ENCODE measurements around the gene LRRC27. TPM values are rescaled to one million over a fixed set of nuclear protein-coding genes. Genes with fewer than 3 reads are reported as not detected.

LRRC27 gene
- total RNA-seq, 1 donor from 2014 or later: 3.4 TPM

DNA sequence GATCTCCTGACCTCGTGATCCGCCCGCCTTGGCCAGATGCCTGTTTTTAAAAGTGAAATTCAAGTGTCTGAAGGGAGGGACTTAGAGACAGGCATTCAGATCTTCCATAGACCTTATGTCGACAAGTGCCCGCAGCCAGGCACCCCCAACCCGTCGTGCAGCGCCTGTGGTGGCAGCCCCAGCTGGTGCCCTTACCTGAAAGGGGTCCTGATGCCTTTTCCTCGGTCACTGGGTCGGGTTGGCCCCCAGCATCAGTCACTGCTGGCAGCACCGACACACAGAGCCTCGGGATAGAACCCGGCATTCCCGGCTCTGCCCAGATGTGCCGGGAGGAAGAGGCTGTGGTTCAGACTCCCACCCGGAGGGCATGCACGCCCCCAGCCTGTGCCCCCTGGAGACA lies 23.3 kb downstream of the LRRC27 start:
- ATAC-seq (no peak), DNase-seq (ENCODE audit: low spot score) (no peak)

DNA sequence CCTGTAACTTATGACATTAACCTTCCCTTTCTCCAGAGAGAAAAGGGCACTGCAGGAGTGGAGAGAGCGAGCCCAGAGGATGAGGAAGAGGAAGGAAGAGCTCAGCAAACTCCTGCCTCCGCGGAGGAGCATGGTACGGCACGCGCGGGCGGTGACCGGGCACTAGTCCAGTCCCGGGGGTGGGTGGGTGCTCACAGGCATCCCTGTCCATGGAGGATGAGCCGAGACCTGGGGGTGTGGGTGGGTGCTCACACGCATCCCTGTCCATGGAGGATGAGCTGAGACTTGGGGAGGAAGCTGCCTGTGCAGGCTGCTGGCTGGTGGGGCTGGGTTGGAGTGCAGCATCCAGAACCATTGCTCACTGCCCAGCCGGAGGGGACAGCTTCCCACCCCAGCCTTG lies 23.8 kb downstream of the LRRC27 start:
- DNase-seq (ENCODE audit: low spot score) (no peak), ATAC-seq (no peak)

DNA sequence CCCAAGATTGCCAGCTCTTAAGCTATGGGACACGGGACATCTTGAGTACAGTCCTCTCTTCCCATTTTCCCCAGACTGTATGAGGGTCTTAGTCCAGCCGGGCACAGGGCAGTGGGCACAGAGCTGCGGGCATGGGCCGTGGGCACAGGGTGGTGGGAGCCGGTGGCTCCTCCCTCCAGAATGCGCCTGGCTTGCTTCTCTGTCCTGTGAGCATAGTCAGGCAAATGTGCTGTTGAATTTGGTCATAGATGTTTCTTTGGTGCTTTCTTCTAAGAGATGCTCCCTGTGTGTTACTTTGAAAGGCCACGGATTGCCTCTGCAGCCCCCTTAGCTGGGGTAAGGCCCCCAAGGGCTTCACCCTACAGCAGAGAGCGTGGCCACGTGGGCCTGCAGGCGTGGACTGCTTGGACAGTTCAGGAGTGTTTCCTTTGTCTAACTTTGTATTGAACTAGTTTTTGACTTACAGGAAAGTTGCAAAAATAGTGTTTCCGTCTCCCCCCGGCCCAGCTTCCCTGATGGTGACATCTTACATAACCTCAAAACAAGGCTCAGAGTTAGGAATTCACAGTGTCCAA lies 24.7 kb downstream of the LRRC27 start:
- ATAC-seq (no peak), DNase-seq (ENCODE audit: low spot score) (no peak)

DNA sequence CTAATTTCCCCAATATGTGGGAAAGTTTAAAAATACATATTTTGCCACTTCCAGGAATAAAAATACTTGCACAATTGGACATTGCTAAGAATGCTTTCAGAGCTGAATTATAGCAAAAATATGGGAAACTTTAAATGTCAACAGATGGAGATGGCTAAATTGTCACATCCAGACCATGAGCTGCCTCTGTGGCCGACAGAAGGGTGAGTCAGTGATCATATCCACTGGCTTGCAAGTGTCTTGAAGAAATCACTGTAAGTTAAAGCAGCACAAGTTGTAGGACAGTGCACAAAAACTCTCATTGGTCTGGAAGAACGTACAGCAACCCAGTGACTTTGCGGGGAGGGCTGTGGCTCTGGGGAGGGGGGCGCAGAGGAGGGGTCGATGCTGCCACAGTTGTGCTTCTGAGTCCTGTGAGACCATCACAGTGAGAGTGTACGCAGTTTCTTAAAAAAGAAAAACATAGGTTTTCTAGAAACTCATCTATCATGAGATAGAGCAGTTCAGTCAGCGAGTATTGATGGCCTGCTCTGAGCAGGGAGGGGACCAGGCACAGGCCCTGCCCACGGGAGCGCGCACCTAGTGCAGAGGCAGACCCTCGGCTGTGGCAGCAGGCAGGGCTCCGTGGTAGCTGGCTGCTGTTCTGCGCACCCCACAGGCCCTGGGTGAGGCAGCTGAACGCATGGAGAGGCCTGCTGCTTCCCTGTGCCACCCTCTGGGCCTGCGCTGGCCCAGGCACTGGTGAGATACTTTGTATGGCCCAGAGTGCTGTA lies 25.5 kb downstream of the LRRC27 start:
- DNase-seq (ENCODE audit: low spot score) (no peak), ATAC-seq (no peak)

DNA sequence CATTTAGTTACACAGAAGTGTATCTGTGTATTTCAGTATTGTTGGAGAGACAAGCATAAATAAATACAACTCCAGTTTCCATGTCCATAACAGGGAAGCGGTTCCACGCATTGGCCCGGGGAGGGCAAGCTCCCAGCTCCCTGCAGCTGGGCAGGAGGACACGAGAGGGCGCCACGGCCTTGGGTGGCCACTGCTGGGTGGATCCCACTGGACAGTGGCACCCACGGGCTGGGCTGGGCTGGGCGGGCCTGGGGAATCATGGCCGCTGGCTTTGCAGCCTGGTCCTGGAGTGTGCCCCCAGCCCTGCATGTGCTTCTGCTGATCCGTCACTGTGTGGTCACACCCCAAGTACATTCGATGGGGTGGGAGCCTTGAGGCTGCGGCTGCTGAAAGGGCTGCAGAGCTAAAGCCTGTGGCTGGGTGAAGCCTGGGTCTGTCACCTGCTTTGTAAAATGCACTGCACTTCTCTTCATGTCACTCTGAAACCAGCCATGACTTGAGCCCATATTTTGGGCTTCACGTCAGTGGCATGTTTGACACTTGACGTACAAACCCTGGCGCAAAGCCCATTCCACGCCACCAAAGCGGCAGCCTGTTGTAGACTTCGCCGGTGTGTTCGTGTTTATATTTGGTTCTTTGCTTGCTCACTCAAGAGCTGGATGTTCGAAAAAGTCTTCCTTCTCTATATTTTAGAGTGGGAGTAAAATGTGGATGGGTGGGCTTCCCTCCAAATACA lies 27.5 kb downstream of the LRRC27 start:
- ATAC-seq: no peak
- DNase-seq (ENCODE audit: low spot score): no peak

DNA sequence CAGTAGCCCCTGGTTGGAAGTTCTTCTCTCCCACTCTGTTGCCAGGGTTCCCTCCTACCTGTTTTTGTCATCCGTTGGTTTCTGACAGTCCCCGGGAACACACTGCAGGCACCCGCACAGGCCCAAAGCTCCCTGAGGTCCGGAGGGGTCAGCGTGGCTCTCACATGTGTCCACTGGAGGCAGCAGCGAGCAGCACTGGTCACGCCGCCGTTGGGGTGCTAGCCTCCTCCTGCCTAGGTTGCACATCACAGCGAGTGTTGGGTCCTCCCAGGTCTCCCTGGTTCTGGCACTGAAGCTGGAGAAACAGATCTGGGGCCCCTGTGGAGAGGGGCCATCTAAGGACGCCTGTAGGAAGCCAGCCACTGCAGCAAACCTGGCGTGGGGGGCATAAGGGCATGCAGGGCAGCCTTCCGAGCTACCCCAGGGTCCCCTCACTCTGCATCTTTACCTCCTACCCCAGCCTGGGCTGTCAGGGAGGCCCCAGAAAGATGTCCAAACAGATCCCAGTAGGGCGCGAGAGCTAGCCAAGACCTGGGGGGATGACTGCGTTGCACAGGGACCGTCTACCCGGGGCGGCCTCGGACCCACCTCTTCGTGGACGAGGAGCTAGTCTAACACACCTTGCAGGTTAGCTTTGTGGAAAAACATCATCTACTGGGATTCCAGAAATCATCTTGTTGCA lies 28.9 kb downstream of the LRRC27 start:
- ATAC-seq (peak; percentile 64), DNase-seq (ENCODE audit: low spot score) (no peak)

DNA sequence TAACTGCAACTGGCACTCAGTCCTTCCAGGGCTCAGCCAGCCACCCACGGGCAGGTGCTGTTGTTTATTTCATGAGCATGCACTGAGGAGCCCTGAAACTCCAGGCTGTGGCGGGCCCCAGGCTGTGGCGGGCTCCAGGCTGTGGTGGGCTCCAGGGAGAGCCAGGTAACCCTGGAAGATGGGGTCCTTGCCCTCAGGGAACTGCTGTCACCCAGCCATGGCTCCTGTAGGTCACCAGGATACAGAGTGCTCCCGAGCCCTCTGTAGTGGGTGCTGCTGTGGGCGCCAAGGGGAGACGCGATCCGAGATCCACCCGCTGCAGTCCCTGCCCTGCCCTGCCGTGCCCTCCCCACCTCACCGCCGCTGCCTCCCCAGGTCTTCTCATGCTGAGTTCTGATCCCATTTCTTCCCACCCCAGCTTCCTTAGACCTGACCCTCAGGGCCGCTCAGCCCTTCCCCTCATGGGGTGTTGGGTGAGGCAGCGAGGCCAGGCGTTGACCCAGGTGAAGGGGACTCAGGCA lies 29.6 kb downstream of the LRRC27 start:
- no peak for ATAC-seq
- no peak for DNase-seq (ENCODE audit: low spot score)

DNA sequence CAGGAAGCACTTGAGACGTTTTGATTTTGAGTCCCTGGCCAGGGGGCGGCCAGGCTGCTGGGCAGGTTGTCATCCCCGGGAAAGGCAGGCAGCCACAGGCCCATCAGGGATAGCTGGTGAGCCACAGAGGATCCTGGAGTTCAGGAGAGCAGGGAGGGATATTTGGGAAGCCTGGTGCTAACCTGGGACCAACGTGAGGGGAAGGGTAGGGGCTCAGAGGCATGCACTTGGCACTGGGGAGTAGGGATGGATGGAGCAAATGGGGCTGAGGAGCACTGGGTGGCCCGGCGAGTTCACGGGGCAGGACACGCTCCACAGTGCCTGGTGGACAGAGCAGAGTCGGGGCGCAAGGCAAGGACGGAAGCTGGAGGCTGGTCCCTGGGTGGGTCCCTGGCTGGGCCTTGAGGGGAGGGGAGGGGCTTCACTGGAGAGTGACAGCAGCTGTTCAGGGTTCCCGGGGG lies 30.2 kb downstream of the LRRC27 start:
- DNase-seq (ENCODE audit: low spot score): no peak

DNA sequence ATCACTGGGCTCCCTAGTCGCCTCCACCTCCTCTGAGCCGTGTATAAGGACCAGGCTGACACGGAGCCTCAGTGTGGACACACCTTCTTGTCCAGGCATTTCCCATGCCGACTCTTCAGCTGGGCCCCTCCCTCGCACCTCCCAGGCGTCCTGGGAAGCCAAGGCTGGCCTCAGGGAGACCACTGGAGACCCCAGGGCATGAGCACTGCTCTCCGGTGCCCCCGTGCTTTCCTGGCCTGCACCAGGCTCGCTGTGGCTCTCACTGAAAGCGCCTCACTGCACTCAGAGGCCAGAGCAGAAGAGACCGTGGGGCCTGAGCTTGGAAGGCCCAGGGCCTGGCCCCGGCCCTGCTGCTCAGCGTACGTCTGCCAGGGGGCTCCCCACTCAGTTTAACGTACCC lies 31.4 kb downstream of the LRRC27 start:
- peak; percentile 39 for DNase-seq (ENCODE audit: low spot score)

More for the DNA sequence above, 30.2 kb downstream of the LRRC27 start:
- no peak for ATAC-seq

DNA sequence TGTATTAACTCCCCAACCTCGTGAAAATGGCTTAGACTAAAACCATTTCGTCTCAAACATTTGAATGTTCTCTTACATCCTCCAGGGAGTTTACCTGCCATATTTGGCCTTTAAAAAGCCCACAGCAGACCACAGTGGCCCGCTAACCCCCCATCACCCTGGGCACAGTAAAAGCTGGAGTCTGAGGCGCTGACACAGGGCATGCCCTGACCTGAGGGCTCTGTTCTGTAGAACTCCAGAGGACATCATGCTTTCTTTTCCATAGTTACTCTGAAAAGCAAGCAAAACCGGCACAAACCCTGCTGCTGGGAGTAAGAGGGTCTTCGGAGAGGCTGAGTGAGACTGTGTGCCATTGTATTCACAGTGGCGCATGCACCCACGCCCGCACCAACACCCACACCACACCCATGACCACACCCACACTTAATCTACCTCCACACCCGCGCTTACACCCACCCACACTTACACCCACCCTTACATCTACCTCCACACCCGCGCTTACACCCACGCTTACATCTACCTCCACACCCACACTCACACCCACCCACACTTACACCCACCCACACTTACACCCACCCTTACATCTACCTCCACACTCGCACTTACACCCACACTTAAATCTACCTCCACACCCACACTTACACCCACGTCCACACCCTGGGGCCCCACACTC lies 32.1 kb downstream of the LRRC27 start:
- no peak for DNase-seq (ENCODE audit: low spot score)
- peak; percentile 61 for ATAC-seq

More for the DNA sequence above, 31.4 kb downstream of the LRRC27 start:
- no peak for ATAC-seq

DNA sequence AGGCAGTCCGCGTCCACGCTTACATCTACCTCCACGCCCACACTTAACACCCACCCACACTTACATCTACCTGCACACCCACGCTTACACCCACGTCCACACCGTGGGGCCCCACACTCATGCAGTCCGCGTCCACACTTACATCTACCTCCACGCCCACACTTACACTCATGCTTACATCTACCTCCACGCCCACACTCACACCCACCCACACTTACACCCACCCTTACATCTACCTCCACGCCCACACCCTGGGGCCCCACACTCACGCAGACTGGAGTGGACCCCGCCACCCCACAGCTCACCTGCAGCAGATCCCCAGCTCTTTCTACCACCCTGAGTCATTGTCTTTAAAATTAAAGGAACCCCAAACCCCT lies 32.6 kb downstream of the LRRC27 start:
- ATAC-seq: peak; percentile 30
- peak; percentile 40 for DNase-seq (ENCODE audit: low spot score)

DNA sequence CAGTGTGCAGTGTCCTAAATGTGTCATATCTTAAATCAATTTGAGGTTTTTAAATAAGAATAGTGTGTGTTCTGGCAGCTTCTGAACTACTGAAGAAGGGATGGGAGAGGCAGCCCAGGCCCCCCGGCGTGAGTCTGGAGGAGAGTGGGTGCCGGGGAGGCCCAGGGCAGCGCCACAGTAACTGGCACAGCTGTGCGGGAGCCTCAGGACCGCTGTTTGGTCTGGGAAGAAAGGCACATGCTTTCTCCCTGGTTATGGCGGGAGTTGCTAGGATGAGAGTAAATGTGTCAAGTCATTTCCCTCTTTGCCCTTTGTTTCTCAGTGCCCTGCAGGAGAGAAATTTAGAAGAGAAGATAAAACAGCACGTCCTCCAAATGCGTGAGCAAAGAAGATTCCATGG lies 33.1 kb downstream of the LRRC27 start:
- ATAC-seq: no peak
- no peak for DNase-seq (ENCODE audit: low spot score)

DNA sequence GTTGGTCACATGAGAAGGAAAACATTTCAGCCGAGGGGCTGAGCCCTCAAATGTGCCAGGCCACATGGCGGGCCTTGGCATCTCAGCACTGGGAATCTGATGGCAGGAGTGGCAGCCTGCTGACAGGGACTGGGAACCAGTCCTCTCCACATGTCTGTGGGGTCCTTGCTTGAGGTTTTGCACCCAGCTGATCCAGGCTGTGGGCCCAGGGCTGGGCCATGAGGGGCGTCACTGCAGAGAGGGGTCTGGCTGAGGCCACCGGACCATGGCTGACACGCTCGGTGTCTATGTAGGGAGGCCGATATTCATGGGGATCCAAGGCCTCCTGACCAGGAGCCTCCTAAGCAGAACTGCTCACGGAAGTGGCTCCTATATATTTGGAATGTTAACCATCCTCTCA lies 34.0 kb downstream of the LRRC27 start:
- ATAC-seq: no peak
- DNase-seq (ENCODE audit: low spot score): no peak

DNA sequence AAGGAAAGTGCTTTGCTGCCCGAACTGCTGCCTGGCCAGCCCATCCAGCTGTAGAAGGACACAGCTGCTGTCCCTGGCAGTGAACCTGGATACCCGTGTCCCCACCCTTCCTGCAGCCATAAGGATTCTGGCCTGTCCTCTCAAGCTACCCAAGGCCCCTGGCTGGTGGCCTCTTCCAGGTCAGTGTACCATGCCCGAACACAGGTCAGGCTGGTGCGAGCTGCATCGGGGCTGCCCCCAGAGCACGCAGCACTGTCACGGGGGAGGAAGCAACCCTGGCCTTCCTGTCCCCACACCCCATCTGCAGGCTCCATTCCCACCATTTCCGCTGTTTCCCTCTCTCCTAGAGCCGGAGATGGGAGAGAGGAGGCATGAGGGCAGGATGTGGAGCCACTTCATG lies 34.5 kb downstream of the LRRC27 start:
- ATAC-seq: no peak
- no peak for DNase-seq (ENCODE audit: low spot score)

DNA sequence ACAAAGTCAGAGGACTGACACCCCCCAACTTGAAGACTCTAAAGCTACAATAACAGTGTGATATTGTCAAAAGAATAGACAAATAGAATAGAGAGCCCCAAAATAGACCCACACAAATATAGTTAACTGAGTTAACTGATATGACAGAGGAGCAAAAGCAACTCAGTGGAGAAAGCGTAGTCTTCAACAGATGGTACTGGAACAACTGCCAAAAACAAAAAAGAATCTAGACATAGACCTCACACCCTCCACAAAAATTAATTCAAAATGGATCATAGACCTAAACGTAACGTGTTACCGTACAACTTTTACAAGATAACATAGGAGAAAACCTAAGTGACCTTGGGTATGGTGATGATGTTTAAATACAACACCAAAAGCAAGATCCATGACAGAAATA lies 36.4 kb downstream of the LRRC27 start:
- DNase-seq (ENCODE audit: low spot score): no peak
- no peak for ATAC-seq

DNA sequence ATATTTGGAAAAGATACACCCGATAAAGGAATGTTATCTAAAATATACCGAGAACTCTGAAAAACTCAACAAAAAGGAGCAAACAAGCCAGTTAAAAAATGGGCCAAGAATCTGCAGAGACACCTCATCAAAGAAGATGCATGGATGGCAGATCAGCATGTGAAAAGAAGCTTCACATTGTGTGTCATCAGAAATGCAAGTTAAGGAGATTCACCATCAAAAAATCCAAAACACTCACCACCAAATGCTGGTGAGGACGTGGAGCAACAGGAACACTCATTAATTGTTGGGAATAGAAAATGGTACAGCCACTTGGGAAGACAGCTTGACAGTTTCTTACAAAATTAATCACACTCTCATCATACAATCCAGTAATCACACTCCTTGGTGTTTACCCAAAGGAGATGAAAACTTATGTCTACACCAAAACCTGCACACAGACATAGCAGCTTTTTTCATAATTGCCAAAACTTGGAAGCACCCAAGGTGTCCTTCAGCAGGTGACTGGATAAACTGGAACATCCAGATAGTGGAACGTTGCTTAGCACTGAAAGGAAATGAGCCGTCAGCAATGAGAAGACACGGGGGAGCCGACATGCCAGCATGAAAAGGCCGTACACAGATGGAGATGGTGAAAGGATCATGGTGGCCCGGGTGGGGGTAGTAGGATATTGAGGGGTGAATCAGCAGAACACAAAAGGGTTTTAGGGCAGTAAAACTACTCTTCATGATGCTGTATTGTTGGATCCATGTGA lies 37.1 kb downstream of the LRRC27 start:
- no peak for ATAC-seq
- no peak for DNase-seq (ENCODE audit: low spot score)

DNA sequence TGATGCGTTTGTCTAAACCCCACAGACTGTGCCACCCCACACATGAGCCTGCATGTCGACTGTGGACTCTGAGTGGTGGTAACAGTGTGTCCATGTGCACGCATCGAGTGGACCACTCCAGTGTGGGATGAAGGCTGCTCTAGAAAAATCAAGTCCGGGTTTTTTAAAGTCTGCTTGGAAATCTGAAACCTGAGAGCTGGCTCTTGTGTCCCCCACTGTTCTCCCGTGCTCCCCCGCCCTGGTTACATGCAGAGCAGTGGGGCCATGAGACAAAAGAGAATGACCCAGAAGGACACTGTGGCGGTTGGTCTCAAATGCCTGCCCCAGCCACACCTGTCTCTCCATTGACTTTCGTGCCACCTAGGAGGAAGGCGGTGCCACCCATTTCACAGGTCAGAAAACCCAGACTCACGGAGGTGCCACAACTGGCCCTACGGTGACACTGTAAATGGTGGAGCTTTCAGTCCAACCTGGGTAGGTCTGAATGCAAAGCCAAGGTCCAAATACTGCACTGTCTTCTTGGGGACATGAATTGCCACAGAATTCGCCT lies 37.7 kb downstream of the LRRC27 start:
- DNase-seq (ENCODE audit: low spot score) (no peak), ATAC-seq (no peak)

DNA sequence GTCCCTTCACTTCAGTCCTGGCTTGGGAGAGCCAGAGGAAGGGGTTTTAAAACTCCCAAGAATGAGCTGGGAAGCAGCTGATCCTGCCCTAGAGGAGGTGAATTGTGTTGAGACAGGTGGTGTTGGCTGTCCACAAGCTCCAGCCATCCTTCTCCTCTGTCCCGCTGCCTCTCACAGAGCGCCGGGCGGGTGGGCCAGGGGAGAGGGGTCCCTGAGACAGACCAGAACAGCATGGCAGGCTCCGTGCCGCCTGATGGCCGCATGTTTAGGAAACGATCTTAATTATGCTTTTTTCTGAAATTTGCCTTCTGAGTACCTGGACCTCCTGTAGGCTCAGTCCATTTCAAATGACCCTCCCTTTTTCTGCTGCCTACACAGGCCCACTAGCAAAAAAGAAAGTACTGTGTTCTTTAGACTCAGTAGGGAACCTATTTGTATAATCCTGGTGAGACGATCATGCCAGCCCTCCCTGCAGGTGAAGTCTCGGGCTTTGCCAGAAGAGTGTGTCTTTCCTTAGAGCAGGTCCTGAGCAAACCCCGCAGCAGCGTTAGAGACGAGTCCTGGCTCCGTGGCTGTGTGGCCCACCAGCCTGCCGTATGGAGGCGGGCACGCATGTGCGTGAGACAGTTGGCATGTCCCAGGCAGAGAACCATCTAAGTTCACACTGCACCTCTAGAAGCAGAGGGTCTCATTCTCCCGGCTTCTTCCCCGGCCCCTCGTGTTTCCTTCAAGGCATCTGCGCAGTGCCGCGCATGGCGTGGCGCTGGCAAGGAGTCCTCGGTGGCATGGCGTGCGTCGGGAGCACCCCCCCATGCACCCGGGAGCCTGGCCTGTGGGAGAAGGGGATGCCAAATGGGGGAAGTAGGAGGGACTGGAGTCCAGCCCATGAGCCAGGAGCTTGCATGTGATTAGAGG lies 38.7 kb downstream of the LRRC27 start:
- ATAC-seq: no peak
- no peak for DNase-seq (ENCODE audit: low spot score)
